ENCODE measurements around the gene CDYL2.

GRCh38 chr16:80684136-80684765 lies 120.1 kb downstream of the CDYL2 start:
- TF ChIP-seq CTCF (IDR thresholded peaks at IDR 0.05) = no peak
- TF ChIP-seq POLR2A (IDR thresholded peaks at IDR 0.05) = no peak

All from body of pancreas (tissue), 4 donors.